AG04449 (cell line): ENCODE data around the gene C9.
"Not testable (repeated sequence)": the region's sequence is repeated elsewhere in the genome, so short reads cannot be mapped to it uniquely, and the experiment has no call there.

ENCODE experiments used
- CTCF ChIA-PET: fragments of 350-600 bp; formaldehyde crosslinking; extraction: SDS; loops from one replicate; lab custom pipeline; 2021; ENCODE audit warnings: antibody characterized with exemption; lab: Yijun Ruan, JAX
- POLR2A ChIA-PET: fragments of 400-600, 350-600 bp; formaldehyde crosslinking; extraction: SDS; loops from one replicate; lab custom pipeline; 2020; ENCODE audit warnings: antibody characterized with exemption, inconsistent platforms; lab: Yijun Ruan, JAX
- DNase-seq: peaks from one replicate; pipeline ENCODE4 v3.0.0-alpha.2; 2010; ENCODE audit warnings: low read depth, low spot score
- H3K4me3 ChIP-seq: 2 replicates; pipeline ENCODE4 v1.5.1; 2011; ENCODE audit warnings: low read depth, mild to moderate bottlenecking, control low read depth, low read length
- CTCF ChIP-seq: IDR thresholded peaks from one replicate; pipeline ENCODE4 v1.5.1; 2011; ENCODE audit warnings: mild to moderate bottlenecking, moderate library complexity, low read length, control low read depth, inconsistent platforms; ENCODE audit not compliant: insufficient read depth; ENCODE audit errors: missing control alignments

C9 gene

DNA sequence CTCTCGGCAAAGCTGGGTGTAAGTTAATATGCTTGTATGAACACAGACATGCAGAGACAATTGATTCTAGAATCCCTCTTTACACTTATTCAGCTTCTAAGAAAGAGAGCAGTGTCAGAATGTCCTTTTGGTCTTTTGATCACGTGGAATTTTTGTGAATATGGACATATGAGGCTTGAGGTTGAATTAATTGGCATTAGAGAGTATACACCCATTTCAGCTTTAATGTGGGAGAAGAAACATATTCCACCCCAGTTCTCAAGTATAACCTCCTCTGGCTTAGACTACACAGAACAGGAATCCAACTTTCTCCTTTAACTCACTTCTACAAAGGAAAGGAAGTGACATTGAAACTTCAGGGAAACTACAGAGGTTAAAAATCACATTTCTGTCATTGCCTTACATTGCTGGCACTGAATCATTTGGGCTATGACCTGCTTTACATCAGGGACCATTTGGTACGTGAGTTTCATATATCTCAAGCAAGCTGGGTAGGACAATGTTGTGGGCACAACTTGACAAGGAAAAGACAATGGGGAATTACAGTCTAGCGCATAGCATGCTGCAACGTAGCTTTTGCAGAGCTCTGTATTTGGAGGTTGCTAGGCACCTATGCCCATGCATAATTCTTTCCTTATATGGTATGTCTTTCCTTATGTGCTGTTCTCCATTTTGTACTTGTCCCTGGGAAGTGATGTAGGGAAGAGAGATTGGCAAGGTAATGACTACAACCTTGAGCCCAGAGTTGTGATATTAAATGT lies 41.0 kb upstream of the C9 start:
- no peak for DNase-seq
- TF ChIP-seq CTCF: no peak
- CTCF ChIA-PET: interaction anchor here (1.3 to 4.8 kb wide), 5 partner anchors 11 to 165 kb away, joined by 3 to 19 read pairs (median 4); no protein-coding TSS in a partner anchor
- POLR2A ChIA-PET: interaction anchor here (3.1 kb wide), 1 partner anchor 19 kb away, joined by 15 read pairs; the partner anchor contains the start of gene DAB2
- H3K4me3 ChIP-seq: no peak overlapping the region

GRCh38 chr5:39403761-39404160 lies 39.5 kb upstream of the C9 start:
- DNase-seq, H3K4me3 ChIP-seq: not testable (repeated sequence)
- CTCF ChIA-PET: interaction anchor here (0.9 to 9.1 kb wide), 5 partner anchors 16 to 167 kb away, joined by 3 to 76 read pairs (median 9); partner anchors contain the start of gene DAB2
- POLR2A ChIA-PET: interaction anchor here (3.1 kb wide), 1 partner anchor 21 kb away, joined by 15 read pairs; the partner anchor contains the start of gene DAB2

- not testable (repeated sequence) for DNase-seq, H3K4me3 ChIP-seq
- ChIA-PET POLR2A (interaction anchor here (3.3 kb wide), 1 partner anchor 22 kb away, joined by 35 read pairs; the partner anchor contains the start of gene DAB2), CTCF (interaction anchor here (0.8 to 9.1 kb wide), 6 partner anchors 23 to 168 kb away, joined by 3 to 76 read pairs (median 6); partner anchors contain the start of gene DAB2)
Measured at GRCh38 chr5:39402140-39402539, 37.8 kb upstream of the C9 start.

DNA sequence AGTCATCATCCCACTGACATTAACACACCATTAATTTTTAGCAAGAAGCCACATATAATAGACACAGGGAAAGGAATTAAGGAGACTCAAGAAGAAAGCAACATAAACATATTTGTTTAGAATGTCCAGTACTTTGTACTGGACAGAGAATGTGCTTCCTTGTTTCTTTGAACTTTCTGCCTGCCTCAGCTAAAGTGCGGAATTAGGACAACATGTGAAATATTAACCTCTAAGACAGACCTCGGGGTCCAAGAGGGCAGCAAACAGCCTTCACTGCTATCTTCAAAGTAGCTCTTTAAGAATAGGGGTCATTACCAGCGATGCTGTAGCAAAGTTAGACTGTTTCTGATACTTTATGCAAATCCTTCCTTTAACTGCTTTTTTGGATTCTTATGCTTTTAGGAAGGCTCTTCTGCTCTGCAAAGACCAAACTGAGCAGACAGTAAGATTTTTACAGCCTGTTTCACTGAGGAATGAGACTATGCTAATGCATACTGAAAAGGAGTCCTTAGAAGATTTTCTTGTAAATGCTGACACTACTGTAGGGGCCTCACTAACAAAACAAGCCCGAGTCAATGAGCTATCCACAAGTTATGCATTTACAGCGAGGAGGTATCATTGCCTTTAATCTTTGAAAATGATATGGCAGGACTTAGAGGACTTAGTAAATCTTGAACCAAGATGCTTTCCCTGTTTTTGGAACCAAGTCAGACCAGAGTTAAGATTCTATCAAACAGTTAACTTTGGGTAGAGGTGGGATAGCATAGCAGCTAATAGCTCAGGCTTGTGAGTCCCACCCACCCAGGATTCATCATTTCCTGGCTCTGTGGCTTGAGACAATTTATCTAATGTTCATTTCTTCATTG lies 36.7 kb upstream of the C9 start:
- no peak for DNase-seq
- ChIA-PET POLR2A (interaction anchor here (0.7 to 3.3 kb wide), 9 partner anchors 9 to 142 kb away, joined by 3 to 35 read pairs (median 4); partner anchors contain the start of gene DAB2), CTCF (interaction anchor here (1.0 to 9.1 kb wide), 6 partner anchors 12 to 147 kb away, joined by 3 to 76 read pairs (median 4); partner anchors contain the start of gene DAB2)
- H3K4me3 ChIP-seq: no peak overlapping the region
- no peak for TF ChIP-seq CTCF

- peak; percentile 94 for DNase-seq
- TF ChIP-seq CTCF: no peak
- H3K4me3 ChIP-seq: no peak overlapping the region
- ChIA-PET POLR2A (interaction anchor here (0.5 to 1.6 kb wide), 7 partner anchors 21 to 1132 kb away, joined by 3 to 35 read pairs (median 3); partner anchors contain the start of gene DAB2), CTCF (interaction anchor here (0.8 to 9.1 kb wide), 5 partner anchors 15 to 172 kb away, joined by 3 to 76 read pairs (median 9); partner anchors contain the start of gene DAB2)
Measured at GRCh38 chr5:39399135-39400036, 35.1 kb upstream of the C9 start.

DNA sequence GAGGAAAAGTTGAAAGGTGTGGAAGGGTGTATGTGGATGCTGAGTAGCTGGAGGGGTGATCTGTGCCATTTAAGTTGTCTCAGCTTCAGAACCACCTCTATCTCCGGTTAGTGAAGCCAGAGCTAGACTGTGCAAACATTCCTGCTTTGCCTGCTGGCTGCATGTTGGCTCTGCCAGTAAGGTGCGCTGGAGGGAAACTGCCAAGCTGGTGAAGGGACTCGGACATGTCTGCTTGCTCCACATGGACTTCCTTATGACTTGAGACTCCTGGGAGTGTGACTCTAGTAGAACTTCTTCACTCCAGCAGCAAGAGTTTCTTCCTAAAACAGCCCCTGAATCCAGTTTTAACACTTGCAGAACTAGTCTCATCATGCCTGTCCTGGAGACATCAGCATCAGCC lies 32.5 kb upstream of the C9 start:
- ChIA-PET CTCF (interaction anchor here (0.7 to 9.1 kb wide), 7 partner anchors 20 to 552 kb away, joined by 3 to 76 read pairs (median 4); no protein-coding TSS in a partner anchor), POLR2A (interaction anchor here (0.7 to 3.6 kb wide), 3 partner anchors 14 to 151 kb away, joined by 3 to 22 read pairs (median 3); partner anchors contain the start of gene DAB2)
- no peak for DNase-seq

More for the DNA sequence above, 32.5 kb upstream of the C9 start:
- no peak for TF ChIP-seq CTCF
- H3K4me3 ChIP-seq: no peak overlapping the region
